Stimulated activated CD8-positive, alpha-beta memory T cell treated with anti-CD3 and anti-CD28 coated beads, Interleukin-7, amount 100 ng/mL, for 4 hours (primary cell): ENCODE data around the gene SLC24A2.

Experiments used
- DNase-seq, 2 donors: peaks; one replicate each; pipeline ENCODE4 v3.0.0-alpha.2; 2020; ENCODE audit warnings: low read depth in 2 of 2

Gene SLC24A2

DNA sequence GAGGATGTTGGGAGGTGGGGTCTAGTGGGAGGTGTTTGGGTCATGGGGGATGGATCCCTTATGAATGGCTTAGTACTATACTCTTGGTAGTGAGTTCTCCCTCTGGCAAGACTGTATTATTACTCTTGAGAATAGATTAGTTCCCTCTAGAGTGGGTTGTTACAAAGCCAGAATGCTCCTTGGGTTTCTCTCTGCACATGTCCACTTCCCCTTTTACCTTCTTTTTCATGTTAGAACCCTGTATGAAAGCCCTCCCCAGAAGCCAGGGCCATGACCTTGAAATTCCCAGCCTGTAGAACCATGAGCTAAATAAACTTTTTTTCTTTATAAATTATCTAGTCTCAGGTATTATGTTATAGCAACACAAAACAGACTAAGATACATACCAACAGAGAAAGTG lies 31.1 kb downstream of the SLC24A2 start:
- DNase-seq, result no peak

DNA sequence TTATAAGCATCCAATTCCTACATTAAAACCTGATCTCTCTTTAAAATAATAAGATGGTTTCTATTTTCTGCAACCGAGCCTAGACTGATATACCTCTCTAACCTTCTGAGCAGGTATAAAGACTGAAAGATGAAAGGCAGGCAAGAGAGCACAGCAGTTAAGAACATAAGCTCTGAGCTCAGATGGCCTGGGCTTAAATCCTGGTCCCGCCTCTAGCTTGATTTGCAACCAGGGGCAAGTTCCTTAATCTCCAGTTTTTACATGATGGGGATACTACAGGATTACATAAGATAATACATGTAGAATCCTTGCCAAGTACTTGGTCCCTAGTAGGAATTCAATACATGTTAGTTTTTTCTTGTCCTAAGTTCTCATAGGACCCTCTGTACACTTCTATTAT lies 33.9 kb downstream of the SLC24A2 start:
- no peak for DNase-seq

DNA sequence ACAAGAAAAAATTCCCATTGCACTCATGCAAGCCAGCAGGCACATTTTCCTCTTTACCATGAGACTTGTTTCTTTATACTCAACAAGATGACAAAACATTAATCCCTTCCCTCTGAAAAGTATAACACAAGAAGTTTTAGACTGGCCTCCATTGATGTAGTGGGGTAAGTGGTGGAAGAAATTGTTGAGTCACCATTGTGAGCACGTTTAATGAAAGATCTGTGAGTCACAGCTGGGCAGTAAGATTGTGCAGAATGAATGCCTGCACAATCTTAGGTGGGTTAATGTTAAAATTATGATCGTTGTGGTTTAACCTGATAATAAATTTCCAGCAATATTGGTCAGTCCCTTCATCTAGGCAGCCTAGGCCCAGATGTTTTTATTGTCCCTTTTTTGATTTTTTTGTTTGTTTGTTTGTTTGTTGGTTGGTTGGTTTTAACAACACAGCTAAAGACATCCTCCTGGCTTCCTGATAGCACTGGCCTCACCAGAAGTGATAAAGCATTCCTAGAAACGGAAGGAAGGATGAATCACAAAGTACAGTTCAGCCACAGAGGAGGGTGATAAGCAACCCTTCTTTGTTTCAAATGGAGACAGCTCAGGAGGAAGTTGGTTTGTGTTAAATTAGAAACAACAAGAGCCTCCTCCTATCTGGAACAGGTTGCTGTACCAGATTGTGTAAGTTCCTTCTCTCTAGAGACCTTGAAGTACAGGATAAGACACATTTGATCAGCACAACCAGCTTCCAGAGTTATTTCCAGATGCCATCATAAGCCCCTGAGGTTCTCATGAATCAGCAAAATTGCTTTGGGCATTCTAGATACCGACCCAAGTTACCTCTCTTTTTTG lies 40.3 kb downstream of the SLC24A2 start:
- DNase-seq, result no peak

DNA sequence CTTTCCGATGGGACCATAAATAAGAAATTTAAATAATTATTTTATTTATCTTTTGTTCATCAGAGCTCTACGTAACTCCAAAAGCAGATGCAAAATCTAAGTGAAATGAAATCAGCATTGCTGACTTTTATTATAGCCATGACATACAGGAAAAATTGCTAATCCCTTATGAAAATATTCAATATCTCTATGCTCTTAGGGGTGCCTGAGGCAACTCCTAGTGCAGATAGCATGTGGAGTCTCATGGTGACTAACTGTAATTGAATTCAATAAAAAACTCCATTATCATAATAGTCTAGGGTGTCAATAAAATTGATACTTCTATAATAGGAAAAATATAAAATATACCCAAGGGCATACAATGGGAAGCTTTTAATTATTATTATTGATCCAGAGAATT lies 42.6 kb downstream of the SLC24A2 start:
- no peak for DNase-seq

DNA sequence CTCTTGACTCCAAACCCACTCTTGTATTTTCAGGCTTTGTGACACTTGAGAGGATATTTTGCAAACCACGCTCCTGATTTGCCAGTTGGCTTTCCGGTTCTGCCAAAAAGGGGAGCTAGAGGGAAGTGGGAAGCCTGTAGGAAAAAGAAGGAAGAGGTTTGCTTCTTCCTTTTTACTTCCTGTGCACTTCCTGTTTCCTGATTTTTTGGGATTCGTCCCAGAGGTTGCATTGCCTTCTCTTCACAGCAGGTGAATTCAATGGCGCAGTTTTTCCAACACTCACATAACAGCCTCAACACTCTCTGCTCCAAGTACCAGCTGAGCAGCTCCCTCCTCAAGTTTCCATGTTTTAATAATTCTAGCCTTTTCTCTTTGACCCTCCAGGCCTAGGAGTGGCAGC lies 47.7 kb downstream of the SLC24A2 start:
- no peak for DNase-seq
